CD14-positive monocyte (primary cell): ENCODE results near the gene WNT7B. TPM values are rescaled to one million over a fixed set of nuclear protein-coding genes. Genes with fewer than 3 reads are reported as not detected.

Source experiments
- DNase-seq, 3 donors: peaks; one replicate each; pipeline ENCODE4 v3.0.0-alpha.2; 2011 to 2022
- H2AFZ ChIP-seq: 2 replicates; pipeline ENCODE4 v1.6.0; 2012; ENCODE audit warnings: mild to moderate bottlenecking, low read depth, low read length, inconsistent platforms; ENCODE audit not compliant: insufficient read depth, poor library complexity, severe bottlenecking
- H3K27ac ChIP-seq, 2 donors: 1 replicate in 1 of 2; 2 replicates in 1 of 2; pipeline ENCODE4 v1.5.1; 2012 to 2013; ENCODE audit warnings: low read length in 2 of 2, control low read depth in 1 of 2, inconsistent platforms in 1 of 2, low read depth in 1 of 2, mild to moderate bottlenecking in 1 of 2
- H3K27me3 ChIP-seq, 2 donors: one replicate each; pipeline versions ENCODE4 v1.6.0 to v1.6.1; 2011 to 2013; ENCODE audit warnings: low read length in 2 of 2; ENCODE audit not compliant: control insufficient read depth in 2 of 2, insufficient read depth in 2 of 2
- H3K36me3 ChIP-seq, 2 donors: replicated peaks in 1 of 2; 1 replicate in 1 of 2; 2 replicates in 1 of 2; pipeline versions ENCODE4 v1.5.1 to v1.6.1; 2012 to 2013; ENCODE audit warnings: low read length in 2 of 2, control low read depth in 1 of 2, inconsistent platforms in 1 of 2, mild to moderate bottlenecking in 1 of 2; ENCODE audit not compliant: insufficient read depth in 2 of 2, control insufficient read depth in 1 of 2
- H3K4me1 ChIP-seq, 2 donors: 1 replicate in 1 of 2; 2 replicates in 1 of 2; pipeline versions ENCODE4 v1.5.1 to v1.6.1; 2012 to 2013; ENCODE audit warnings: low read length in 2 of 2, control low read depth in 1 of 2, inconsistent platforms in 1 of 2, mild to moderate bottlenecking in 1 of 2, moderate library complexity in 1 of 2; ENCODE audit not compliant: insufficient read depth in 2 of 2, control insufficient read depth in 1 of 2
- H3K4me2 ChIP-seq: replicated peaks from 2 replicates; pipeline ENCODE3; 2012; ENCODE audit warnings: low read length, moderate library complexity, mild to moderate bottlenecking; ENCODE audit not compliant: poor library complexity, severe bottlenecking; ENCODE audit errors: extremely low read depth
- H3K4me3 ChIP-seq, 3 experiments: fragments of 200-600 bp in 1 of 3; sonication (generic) in 1 of 3; replicated peaks in 1 of 3; 1 replicate in 2 of 3; 2 replicates in 1 of 3; pipeline ENCODE4 v1.5.1; 2011 to 2013; ENCODE audit warnings: low read length in 3 of 3, mild to moderate bottlenecking in 3 of 3, control low read depth in 2 of 3, low read depth in 2 of 3, inconsistent platforms in 1 of 3, moderate library complexity in 1 of 3
- H3K79me2 ChIP-seq: 2 replicates; pipeline ENCODE4 v1.6.0; 2012; ENCODE audit warnings: mild to moderate bottlenecking, control low read depth, inconsistent platforms, low read length, moderate library complexity; ENCODE audit not compliant: insufficient read depth
- H3K9ac ChIP-seq: 2 replicates; pipeline ENCODE4 v1.6.0; 2017; ENCODE audit warnings: low read length, mild to moderate bottlenecking; ENCODE audit not compliant: insufficient read depth, poor library complexity, severe bottlenecking
- H3K9me3 ChIP-seq, 2 donors: replicated peaks in 1 of 2; 1 replicate in 1 of 2; 2 replicates in 1 of 2; pipeline versions ENCODE4 v1.5.1 to v1.6.1; 2012 to 2013; ENCODE audit warnings: low read length in 2 of 2, control low read depth in 1 of 2; ENCODE audit not compliant: control insufficient read depth in 1 of 2, insufficient read depth in 1 of 2
- H4K20me1 ChIP-seq: 2 replicates; pipeline ENCODE4 v1.6.0; 2012; ENCODE audit warnings: mild to moderate bottlenecking, low read length, control low read depth, moderate library complexity; ENCODE audit not compliant: insufficient read depth
- H3K27ac Mint-ChIP-seq, 7 donors: one replicate each; pipeline ENCODE4 v1.8.0; 2020; ENCODE audit warnings: mild to moderate bottlenecking in 7 of 7, mixed read lengths in 7 of 7, moderate library complexity in 6 of 7, inconsistent platforms in 2 of 7
- H3K27me3 Mint-ChIP-seq, 3 donors: one replicate each; pipeline ENCODE4 v1.8.0; 2021 to 2022; ENCODE audit warnings: low read depth in 3 of 3, mild to moderate bottlenecking in 3 of 3, mixed read lengths in 3 of 3, moderate library complexity in 3 of 3, inconsistent platforms in 1 of 3
- H3K36me3 Mint-ChIP-seq, 2 donors: one replicate each; pipeline ENCODE4 v1.8.0; 2020; ENCODE audit warnings: mixed read lengths in 2 of 2, inconsistent platforms in 1 of 2, mild to moderate bottlenecking in 1 of 2
- H3K4me1 Mint-ChIP-seq: one replicate; pipeline ENCODE4 v1.8.0; 2020; ENCODE audit warnings: mild to moderate bottlenecking, mixed read lengths
- H3K4me3 Mint-ChIP-seq, 2 donors: one replicate each; pipeline ENCODE4 v1.8.0; 2020; ENCODE audit warnings: mild to moderate bottlenecking in 2 of 2, mixed read lengths in 2 of 2, moderate library complexity in 1 of 2
- H3K9me3 Mint-ChIP-seq, 7 donors: one replicate each; pipeline ENCODE4 v1.8.0; 2020 to 2022; ENCODE audit warnings: mixed read lengths in 7 of 7, mild to moderate bottlenecking in 6 of 7, moderate library complexity in 6 of 7, inconsistent platforms in 2 of 7
- WGBS: methylation state at CpG from one replicate; pipeline ENCODE4 v1.1.5; 2013; ENCODE audit warnings: missing lambda C conversion rate; ENCODE audit not compliant: insufficient coverage; 5-methylcytosine and 5-hydroxymethylcytosine counted together
- intact Hi-C, 2 donors: fragments of 100-400 bp; cut with micrococcal nuclease; formaldehyde crosslinking; loops; one replicate each; pipeline versions ENCODE4 v1.15.0 to v1.15.1; 2023
- polyA plus RNA-seq, 3 donors: library from polyadenylated mRNA; depleted of rRNA in 1 of 3; unstranded in 2 of 3; stranded (reverse) in 1 of 3; fragments of 300-500 nt in 2 of 3; fragments of >200 nt in 1 of 3; fragmentation: Illumina TruSeq in 2 of 3; gene quantifications; 1 replicate in 2 of 3; 2 replicates in 1 of 3; pipeline ENCODE4 v1.2.3, GENCODE V29; 2012 to 2021
- TF ChIP-seq, protein P1 (sequence below): fragments of 200-600 bp; IDR thresholded peaks from one replicate; pipeline ENCODE4 v1.8.0; 2022; ENCODE audit warnings: antibody characterized with exemption, mild to moderate bottlenecking

The WNT7B gene
- polyA plus RNA-seq, 3 donors, result not detected

DNA sequence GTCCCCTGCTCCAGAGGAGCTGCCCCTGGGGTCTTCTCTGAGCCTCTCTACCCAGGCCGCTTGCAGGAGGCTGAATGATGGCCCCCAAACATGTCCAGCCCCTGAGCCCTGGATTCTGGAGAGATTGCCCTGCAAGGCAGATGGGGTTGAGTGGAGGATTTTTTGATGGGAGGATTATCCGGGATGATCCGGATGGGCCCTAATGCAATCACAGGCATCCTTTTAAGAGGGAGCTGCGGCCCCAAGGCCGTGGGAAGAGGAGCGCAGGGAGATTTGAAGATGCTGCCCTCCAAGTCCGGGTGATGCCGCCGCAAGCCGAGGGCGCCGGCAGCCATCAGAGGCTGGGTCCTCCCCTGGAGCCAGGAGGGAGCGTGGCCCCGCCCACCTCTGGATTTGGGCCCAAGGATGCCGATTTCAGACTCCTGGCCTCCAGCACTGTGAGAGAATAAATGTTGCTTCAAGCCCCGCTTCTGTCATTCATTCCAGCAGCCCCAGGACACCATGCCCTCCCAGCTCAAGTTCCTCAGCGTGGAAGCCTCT, 66.0 kb downstream of the WNT7B start:
- intact Hi-C loops, result no loop called here
- Mint-ChIP-seq H3K4me1 (peaks cover 13% of the 10 kb centered on the region), H3K4me3 (no peak overlapping the region), H3K9me3 (peaks cover 7 to 15% (median 13%) of the 10 kb centered on the region in 7 donors), H3K27ac (peak overlapping the region in 2 of 7 donors; percentile 1 to 46), H3K27me3 (peaks cover 3 to 17% (median 16%) of the 10 kb centered on the region in 3 donors), H3K36me3 (peaks cover 0 to 3% of the 10 kb centered on the region in 2 donors)
- peaks cover 13 to 16% of the 10 kb centered on the region in 2 donors for H3K4me1 ChIP-seq
- no peak overlapping the region for H3K27ac ChIP-seq
- no peak overlapping the region for H3K9ac ChIP-seq
- DNase-seq, result no peak
- H4K20me1 ChIP-seq, result no peaks in the 10 kb centered on the region
- no peaks in the 10 kb centered on the region for H3K36me3 ChIP-seq
- 91% methylated on average over 17 of the region's 17 CpGs for WGBS
- no peak overlapping the region for H3K4me2 ChIP-seq
- H3K9me3 ChIP-seq, result peaks cover 8 to 13% of the 10 kb centered on the region in 2 donors
- H3K27me3 ChIP-seq, result no peaks in the 10 kb centered on the region
- TF ChIP-seq, protein P1, sequence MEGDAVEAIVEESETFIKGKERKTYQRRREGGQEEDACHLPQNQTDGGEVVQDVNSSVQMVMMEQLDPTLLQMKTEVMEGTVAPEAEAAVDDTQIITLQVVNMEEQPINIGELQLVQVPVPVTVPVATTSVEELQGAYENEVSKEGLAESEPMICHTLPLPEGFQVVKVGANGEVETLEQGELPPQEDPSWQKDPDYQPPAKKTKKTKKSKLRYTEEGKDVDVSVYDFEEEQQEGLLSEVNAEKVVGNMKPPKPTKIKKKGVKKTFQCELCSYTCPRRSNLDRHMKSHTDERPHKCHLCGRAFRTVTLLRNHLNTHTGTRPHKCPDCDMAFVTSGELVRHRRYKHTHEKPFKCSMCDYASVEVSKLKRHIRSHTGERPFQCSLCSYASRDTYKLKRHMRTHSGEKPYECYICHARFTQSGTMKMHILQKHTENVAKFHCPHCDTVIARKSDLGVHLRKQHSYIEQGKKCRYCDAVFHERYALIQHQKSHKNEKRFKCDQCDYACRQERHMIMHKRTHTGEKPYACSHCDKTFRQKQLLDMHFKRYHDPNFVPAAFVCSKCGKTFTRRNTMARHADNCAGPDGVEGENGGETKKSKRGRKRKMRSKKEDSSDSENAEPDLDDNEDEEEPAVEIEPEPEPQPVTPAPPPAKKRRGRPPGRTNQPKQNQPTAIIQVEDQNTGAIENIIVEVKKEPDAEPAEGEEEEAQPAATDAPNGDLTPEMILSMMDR, result no peak
- no peaks in the 10 kb centered on the region for H3K79me2 ChIP-seq
- H2AFZ ChIP-seq, result no peak overlapping the region
- no peak overlapping the region for H3K4me3 ChIP-seq

DNA sequence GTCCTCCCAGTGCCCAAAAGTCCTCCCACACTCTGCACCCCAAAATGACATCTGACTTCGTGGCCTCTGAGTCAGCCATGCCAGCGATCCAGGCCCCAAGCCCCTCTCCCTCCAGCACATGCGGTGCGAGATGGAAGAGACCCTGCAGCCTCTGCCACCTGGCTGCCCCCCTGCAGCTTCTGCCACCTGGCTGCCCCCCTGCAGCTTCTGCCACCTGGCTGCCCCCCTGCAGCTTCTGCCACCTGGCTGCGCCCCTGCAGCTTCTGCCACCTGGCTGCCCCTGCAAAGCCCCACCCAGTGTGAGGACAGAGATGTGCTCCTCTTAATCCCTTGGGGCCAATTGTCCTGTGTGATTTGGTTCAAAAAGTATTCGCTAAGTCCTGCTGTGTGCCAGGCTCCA, 68.0 kb downstream of the WNT7B start:
- intact Hi-C loops, result no loop called here
- Mint-ChIP-seq H3K27ac (no peak overlapping the region), H3K4me1 (peaks cover 15% of the 10 kb centered on the region), H3K4me3 (no peak overlapping the region), H3K9me3 (peaks cover under 1 to 5% (median 3%) of the 10 kb centered on the region in 7 donors), H3K27me3 (peaks cover 6 to 30% (median 28%) of the 10 kb centered on the region in 3 donors), H3K36me3 (no peaks in the 10 kb centered on the region)
- Histone ChIP-seq H3K27me3 (peaks cover 0 to 7% of the 10 kb centered on the region in 2 donors), H4K20me1 (no peaks in the 10 kb centered on the region), H3K4me1 (peaks cover 13 to 16% of the 10 kb centered on the region in 2 donors), H3K27ac (no peak overlapping the region), H2AFZ (no peak overlapping the region), H3K9me3 (peaks cover under 1 to 4% of the 10 kb centered on the region in 2 donors), H3K9ac (no peak overlapping the region), H3K4me2 (no peak overlapping the region), H3K36me3 (no peaks in the 10 kb centered on the region), H3K4me3 (no peak overlapping the region), H3K79me2 (no peaks in the 10 kb centered on the region)
- WGBS, result 91% methylated on average over 5 of the region's 6 CpGs
- TF ChIP-seq, protein P1, result no peak
- DNase-seq, result no peak
